SK-N-MC (cell line): ENCODE results near the gene HMGXB3.

ENCODE experiments used
- DNase-seq: peaks from one replicate; pipeline ENCODE4 v3.0.0-alpha.2; 2011; ENCODE audit warnings: low read depth, low spot score
- H3K27ac ChIP-seq: fragments of 200-600 bp; sonication (generic); 2 replicates; pipeline ENCODE4 v1.5.1; 2016; ENCODE audit warnings: mixed run types
- H3K36me3 ChIP-seq: fragments of 200-600 bp; sonication (generic); 2 replicates; pipeline ENCODE4 v1.6.1; 2017; ENCODE audit warnings: antibody characterized with exemption, low read length, mixed read lengths; ENCODE audit not compliant: insufficient read depth
- H3K4me3 ChIP-seq: fragments of 200-600 bp; sonication (generic); 2 replicates; pipeline ENCODE4 v1.5.1; 2016
- H3K9ac ChIP-seq: fragments of 200-600 bp; sonication (generic); 2 replicates; pipeline ENCODE4 v1.8.0; 2017; ENCODE audit warnings: mixed run types, mixed read lengths; ENCODE audit not compliant: insufficient read length
- H3K9me3 ChIP-seq: fragments of 200-600 bp; sonication (generic); 2 replicates; pipeline ENCODE4 v1.6.1; 2017; ENCODE audit warnings: low read depth, mild to moderate bottlenecking, antibody characterized with exemption, low read length, moderate library complexity, mixed read lengths
- EZH2 ChIP-seq: fragments of 200-600 bp; sonication (generic); IDR thresholded peaks from one replicate; pipeline ENCODE4 v1.6.1; 2017; ENCODE audit warnings: antibody characterized with exemption
- FOXP2 ChIP-seq: optimal IDR thresholded peaks from 2 replicates; pipeline ENCODE3; 2011; ENCODE audit warnings: mild to moderate bottlenecking, moderate library complexity; ENCODE audit not compliant: insufficient read depth; ENCODE audit errors: extremely low read length, control extremely low read depth
- POLR2AphosphoS5 ChIP-seq: IDR thresholded peaks from 2 replicates; pipeline ENCODE4 v1.6.1; 2012; ENCODE audit warnings: mild to moderate bottlenecking, low read depth, low read length, borderline replicate concordance

The HMGXB3 gene

DNA sequence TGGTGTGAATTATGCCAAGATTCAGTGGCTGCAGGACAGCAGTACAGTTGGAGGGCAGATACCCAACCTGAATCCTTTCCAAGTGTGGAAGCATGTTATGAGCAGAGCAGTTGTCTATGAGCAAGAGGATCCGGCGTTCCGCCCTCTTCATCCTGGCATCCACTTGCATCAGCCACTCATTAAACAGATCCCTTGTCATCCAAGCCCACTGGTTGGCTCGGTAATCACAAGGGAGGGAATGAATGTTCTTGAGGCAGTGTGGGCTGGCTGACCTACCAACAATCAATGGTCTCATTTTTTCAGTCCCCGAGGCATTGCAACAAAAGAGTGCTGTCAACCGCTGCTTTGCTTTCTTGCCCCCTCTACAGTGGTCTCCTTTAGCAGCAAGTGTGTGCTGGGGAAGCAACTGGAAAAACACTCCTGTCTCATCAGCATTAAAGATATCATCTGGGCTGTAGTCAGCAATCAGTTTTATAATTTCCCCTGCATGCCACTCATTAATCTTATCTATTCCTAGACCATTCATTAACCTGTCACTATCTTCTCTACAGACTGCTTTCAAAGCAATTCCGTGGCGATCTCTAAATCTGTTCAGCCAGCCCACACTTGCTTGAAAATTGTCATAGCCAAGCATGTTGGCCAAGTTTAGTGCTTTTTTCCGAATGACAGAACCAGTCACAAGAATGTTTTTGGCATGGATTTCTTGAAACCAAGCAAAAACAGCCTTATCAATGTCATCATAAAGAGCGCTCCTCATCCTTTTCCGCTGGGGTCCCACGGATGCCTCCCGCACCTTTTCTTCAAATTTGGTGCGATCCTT, 4.9 kb upstream of the HMGXB3 start:
- Histone ChIP-seq H3K4me3 (no peak overlapping the region), H3K36me3 (no peaks in the 10 kb centered on the region; the same call in 1 of the 2 replicates), H3K9ac (no peak overlapping the region), H3K9me3 (no peaks in the 10 kb centered on the region), H3K27ac (no peak overlapping the region)
- TF ChIP-seq FOXP2, result no peak
- DNase-seq, result no peak

DNA sequence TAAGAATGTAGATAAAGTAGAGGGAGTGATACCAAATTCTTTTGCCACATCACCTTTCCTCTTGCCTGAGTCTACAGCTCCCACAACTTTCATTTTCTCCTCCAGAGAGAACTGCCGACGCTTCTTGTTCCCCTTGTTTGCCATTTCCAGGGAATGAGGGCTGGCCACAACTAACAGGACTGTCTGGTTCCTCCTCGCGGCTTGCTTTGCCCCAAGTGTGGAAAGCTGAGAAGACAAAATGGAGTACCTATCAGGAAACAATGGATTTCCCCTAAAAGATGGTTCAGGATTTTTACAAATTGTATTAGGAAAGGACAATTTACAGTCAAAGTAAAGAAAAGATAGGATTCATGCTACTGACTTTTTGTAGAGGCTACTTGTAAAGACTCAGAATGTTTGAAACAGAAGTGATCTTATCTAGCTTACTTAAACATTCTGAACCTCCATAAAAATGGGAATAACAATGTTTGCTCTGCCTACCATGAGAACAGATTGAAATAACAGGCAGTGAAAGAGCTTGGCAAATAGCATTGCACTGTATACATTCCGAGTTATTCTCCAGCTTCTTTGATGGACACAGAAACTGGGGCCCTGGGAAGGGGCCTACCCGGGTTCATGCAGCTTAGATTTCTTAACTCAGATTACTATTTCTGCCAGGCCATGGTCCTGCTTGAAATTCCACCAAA, 4.2 kb upstream of the HMGXB3 start:
- Histone ChIP-seq H3K4me3 (no peak overlapping the region), H3K36me3 (no peaks in the 10 kb centered on the region; the same call in 1 of the 2 replicates), H3K9ac (no peak overlapping the region), H3K9me3 (no peaks in the 10 kb centered on the region), H3K27ac (no peak overlapping the region)
- no peak for DNase-seq
- TF ChIP-seq FOXP2 (no peak), EZH2 (no peak), POLR2AphosphoS5 (no peak)

DNA sequence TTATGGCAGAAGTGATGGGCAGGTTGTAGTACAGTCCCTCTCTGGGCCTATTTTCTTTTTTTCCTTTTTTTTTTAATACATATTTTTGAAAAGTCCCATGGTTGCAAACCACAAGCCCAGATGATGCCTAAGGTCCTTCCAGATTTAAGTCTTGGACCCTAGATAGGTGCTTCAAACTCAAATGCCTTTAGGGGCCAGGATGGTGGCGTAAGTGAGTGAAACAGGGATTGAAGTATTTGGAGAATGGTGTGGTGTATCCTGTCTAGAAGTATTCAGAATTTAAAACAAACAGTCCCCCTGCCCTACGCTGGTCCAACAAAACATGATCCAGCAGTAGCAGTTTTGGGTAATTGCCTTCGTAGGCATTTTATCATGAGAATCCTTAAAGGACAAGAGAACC, 2.3 kb upstream of the HMGXB3 start:
- no peak for TF ChIP-seq EZH2
- no peak for TF ChIP-seq POLR2AphosphoS5
- no peak for TF ChIP-seq FOXP2
- DNase-seq, result no peak

DNA sequence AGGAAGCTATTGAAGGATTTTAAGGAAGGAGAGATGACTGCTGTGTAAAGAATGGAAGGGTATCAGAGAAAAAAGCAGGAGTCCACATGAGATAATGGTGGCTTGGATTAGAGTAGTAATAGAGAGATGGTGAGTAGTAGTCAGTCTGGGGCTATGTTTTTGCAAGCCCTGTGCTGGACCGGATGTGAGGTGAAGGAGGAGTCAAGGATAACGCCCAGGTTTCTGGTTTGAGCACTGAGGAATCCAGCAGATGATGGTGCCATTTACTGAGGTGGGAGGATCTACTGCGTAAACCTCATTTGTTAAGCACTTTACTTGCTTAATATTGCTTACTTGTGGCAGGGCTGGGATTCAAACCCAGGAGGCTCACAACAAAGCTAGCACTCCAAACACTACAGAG, 1.2 kb upstream of the HMGXB3 start:
- TF ChIP-seq FOXP2, result no peak
- TF ChIP-seq EZH2, result no peak
- no peak for TF ChIP-seq POLR2AphosphoS5
- Histone ChIP-seq H3K9me3 (no peaks in the 10 kb centered on the region), H3K27ac (no peak overlapping the region), H3K9ac (peak overlapping the region; percentile 95), H3K4me3 (peak overlapping the region; percentile 98), H3K36me3 (peaks cover under 1% of the 10 kb centered on the region)
- DNase-seq, result no peak

More for the DNA sequence above, 2.3 kb upstream of the HMGXB3 start:
- no peaks in the 10 kb centered on the region; the same call in 1 of the 2 replicates for H3K36me3 ChIP-seq
- H3K9me3 ChIP-seq, result no peaks in the 10 kb centered on the region
- no peak overlapping the region for H3K9ac ChIP-seq
- no peak overlapping the region for H3K27ac ChIP-seq
- H3K4me3 ChIP-seq, result no peak overlapping the region

DNA sequence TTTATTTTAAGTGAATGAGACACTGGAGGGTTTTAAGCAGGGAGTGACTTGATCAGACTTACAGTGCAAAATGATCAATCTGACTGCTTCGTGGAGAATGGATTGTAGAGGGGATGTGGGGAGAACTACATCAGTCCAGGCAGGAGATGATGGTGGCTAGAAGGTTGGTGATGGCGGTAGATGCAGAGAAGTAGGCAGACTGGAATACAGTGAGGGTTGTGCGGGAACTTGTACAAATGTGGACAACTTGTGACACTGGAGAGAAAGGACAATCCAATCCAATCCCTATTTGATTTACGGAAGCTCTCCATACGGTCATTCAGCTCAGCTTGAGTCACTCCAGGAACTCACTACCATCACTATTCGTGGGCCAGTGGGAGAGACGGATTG, 678 bp upstream of the HMGXB3 start:
- peak overlapping the region; percentile 95 for H3K9ac ChIP-seq
- DNase-seq, result no peak
- peak overlapping the region; percentile 98 for H3K4me3 ChIP-seq
- H3K36me3 ChIP-seq, result peaks cover 5% of the 10 kb centered on the region
- TF ChIP-seq POLR2AphosphoS5 (no peak), EZH2 (no peak), FOXP2 (no peak)
- no peaks in the 10 kb centered on the region for H3K9me3 ChIP-seq
- H3K27ac ChIP-seq, result peak overlapping the region; percentile 38; the same call in 1 of the 2 replicates

DNA sequence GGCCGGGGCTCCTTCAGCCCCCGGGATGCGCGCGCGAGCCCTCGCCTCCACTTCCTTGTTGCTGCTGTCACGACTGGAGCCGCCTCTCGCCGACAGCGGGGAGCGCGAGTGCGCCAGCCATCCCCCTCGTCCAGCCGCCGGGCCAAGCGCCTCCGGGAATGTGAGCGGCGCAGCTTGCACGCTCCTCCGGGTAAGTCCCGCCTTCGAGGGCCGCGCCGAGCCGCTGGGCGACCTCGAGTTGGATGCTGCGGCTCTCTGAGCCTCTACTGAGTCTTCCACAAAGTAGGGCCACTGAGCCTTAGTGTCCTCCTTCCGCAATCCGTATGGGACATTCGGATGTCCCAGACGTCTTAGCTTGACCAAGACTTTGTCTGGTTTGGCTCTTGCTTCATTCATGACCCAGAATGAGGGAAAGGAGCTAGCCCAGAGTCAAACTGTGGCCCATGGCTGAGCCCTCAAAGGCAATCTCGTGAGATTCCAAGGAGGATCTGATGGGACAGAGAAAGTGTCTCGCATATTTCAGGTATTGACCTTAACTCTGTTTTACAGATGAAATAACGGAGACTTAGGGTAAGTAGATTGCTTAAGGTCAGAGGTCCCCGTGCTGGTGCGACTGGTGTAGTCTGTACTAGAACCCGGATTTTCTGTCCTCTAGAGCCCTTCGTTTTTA, 586 bp downstream of the HMGXB3 start:
- peaks cover 15% of the 10 kb centered on the region for H3K36me3 ChIP-seq
- peak overlapping the region; percentile 95 for H3K9ac ChIP-seq
- DNase-seq, result no peak
- peak overlapping the region; percentile 98 for H3K4me3 ChIP-seq
- no peak for TF ChIP-seq FOXP2
- no peak for TF ChIP-seq POLR2AphosphoS5
- TF ChIP-seq EZH2, result no peak
- H3K27ac ChIP-seq, result no peak overlapping the region
- H3K9me3 ChIP-seq, result no peaks in the 10 kb centered on the region

DNA sequence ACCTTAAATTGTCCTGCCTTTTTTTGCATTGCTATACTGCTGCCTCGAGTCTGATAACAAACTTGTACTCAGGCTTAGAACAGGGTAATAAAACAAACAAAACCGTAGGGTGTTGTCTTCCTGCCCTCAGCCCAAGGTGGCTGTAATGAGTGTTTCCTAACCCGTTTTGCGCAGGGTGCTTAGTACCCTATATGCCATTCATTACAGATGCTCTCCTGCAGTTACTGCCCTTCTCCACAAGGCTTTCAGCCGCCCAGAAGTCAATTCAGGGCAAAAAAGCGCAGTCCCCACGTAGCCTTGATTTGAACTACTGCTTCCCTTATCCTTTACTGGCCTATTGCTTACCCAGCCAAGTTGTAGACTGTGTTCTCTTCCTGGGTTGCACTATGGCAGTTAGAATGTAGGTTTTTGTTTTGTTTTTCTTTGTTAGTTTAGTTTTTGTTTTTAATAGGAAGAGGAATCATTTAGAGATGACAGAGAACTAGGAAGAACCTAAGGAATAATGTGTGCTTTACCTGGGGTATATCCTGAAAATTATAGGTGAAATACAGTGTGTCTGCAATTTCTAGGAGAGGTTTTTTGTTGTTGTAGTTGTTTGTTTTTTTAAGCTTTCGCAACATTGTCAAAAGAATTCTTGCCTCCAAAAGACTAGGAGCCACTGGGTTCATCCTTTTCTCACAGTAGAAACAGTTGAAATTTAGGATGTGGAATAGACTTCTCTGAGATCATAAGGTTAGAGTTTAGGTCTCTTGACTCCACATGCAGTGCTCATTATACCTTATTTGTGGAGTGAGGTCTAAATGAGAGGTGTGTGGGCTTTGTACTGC, 1.3 kb downstream of the HMGXB3 start:
- no peaks in the 10 kb centered on the region for H3K9me3 ChIP-seq
- H3K36me3 ChIP-seq, result peaks cover 22% of the 10 kb centered on the region
- TF ChIP-seq EZH2 (no peak), POLR2AphosphoS5 (no peak), FOXP2 (no peak)
- DNase-seq, result no peak
- peak overlapping the region; percentile 98 for H3K4me3 ChIP-seq
- peak overlapping the region; percentile 95 for H3K9ac ChIP-seq
- H3K27ac ChIP-seq, result no peak overlapping the region

DNA sequence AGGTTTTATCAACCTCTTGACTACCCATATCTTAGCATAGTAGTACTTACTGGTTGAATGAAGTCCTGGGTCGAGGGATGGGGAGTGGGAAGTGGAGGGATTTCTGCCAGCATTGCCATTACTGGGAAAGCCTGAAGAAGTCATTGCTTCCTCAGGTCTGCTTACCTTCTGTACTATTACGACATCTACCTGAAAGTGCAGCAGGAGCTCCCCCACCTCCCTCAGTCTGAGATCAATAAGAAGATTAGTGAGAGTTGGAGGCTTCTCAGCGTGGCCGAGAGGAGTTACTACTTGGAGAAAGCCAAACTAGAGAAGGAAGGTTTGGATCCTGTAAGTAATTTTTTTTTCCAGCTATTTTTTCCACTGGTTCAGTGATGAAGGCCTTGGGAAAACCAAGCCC, 5.8 kb downstream of the HMGXB3 start:
- Histone ChIP-seq H3K9ac (no peak overlapping the region), H3K27ac (no peak overlapping the region), H3K4me3 (no peak overlapping the region), H3K36me3 (peaks cover 52% of the 10 kb centered on the region), H3K9me3 (no peaks in the 10 kb centered on the region)
- DNase-seq, result no peak
- TF ChIP-seq POLR2AphosphoS5 (no peak), EZH2 (no peak), FOXP2 (no peak)
